H54 (cell line): Measurements from ENCODE around the gene THSD7B.
"Not testable (repeated sequence)": the region's sequence is repeated elsewhere in the genome, so short reads cannot be mapped to it uniquely, and the experiment has no call there.

Source experiments
- DNase-seq: peaks from one replicate; pipeline ENCODE4 v3.0.0; 2011; ENCODE audit warnings: low spot score, mixed read lengths; ENCODE audit not compliant: insufficient read length
- FAIRE-seq: peaks from 3 replicates; lab custom pipeline; 2011; peaks lifted over from hg19 to GRCh38; lab: Jason Lieb, UNC
- POLR2A ChIP-seq: IDR thresholded peaks from 2 replicates; pipeline ENCODE4 v1.6.1; 2011; ENCODE audit warnings: low read depth, mild to moderate bottlenecking, low read length

THSD7B gene, protein sequence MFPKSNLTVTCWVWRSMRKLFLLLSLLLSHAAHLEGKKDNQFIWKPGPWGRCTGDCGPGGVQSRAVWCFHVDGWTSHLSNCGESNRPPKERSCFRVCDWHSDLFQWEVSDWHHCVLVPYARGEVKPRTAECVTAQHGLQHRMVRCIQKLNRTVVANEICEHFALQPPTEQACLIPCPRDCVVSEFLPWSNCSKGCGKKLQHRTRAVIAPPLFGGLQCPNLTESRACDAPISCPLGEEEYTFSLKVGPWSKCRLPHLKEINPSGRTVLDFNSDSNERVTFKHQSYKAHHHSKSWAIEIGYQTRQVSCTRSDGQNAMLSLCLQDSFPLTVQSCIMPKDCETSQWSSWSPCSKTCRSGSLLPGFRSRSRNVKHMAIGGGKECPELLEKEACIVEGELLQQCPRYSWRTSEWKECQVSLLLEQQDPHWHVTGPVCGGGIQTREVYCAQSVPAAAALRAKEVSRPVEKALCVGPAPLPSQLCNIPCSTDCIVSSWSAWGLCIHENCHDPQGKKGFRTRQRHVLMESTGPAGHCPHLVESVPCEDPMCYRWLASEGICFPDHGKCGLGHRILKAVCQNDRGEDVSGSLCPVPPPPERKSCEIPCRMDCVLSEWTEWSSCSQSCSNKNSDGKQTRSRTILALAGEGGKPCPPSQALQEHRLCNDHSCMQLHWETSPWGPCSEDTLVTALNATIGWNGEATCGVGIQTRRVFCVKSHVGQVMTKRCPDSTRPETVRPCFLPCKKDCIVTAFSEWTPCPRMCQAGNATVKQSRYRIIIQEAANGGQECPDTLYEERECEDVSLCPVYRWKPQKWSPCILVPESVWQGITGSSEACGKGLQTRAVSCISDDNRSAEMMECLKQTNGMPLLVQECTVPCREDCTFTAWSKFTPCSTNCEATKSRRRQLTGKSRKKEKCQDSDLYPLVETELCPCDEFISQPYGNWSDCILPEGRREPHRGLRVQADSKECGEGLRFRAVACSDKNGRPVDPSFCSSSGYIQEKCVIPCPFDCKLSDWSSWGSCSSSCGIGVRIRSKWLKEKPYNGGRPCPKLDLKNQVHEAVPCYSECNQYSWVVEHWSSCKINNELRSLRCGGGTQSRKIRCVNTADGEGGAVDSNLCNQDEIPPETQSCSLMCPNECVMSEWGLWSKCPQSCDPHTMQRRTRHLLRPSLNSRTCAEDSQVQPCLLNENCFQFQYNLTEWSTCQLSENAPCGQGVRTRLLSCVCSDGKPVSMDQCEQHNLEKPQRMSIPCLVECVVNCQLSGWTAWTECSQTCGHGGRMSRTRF (N-terminal part only)

DNA sequence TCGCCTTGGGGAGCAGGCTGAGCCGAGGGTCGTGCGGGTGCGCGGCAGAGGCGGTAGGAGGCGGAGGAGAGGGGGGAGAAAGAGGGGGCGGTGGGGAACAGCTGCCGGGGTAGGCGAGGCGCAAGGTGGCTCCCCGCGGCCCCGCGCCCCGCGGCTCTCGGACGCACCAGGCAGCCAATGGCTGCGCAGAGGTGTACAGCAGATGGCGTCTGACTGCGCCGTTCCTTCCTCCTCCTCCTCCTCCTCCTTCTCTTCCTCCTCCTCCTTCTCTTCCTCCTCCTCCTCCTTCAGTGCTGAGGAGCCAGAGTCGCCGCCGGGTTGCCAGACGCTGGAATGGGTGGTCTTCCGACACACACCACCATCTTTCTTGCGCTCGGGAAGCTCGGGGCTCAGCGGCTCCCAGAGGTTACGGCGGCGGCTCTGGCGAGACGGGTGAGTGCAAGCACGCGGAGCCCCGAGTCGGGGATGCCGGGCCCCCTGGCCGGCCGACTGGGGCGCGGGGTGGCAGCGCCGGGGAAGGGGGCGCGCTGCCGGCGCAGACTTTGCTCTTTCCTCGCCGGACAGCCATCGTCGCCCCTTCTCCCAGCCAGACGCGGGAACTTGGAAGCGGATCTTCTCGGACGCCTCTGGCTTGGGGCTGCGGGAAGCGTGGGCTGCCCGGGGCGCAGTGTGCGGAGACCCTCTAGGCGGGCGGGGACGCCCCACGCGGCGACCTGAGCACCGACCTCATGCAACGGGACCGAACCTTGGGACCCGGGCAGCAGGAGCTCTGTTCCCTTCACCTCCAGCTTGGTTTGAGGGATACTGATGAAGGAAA, at the start of gene THSD7B:
Gene THSD7B (plus strand): TSS at position 290 of the 817 bp plus-strand sequence. CDS start 116,634 bp downstream, outside the sequence.
- FAIRE-seq (no peak), DNase-seq (no peak)
- TF ChIP-seq POLR2A: no peak

DNA sequence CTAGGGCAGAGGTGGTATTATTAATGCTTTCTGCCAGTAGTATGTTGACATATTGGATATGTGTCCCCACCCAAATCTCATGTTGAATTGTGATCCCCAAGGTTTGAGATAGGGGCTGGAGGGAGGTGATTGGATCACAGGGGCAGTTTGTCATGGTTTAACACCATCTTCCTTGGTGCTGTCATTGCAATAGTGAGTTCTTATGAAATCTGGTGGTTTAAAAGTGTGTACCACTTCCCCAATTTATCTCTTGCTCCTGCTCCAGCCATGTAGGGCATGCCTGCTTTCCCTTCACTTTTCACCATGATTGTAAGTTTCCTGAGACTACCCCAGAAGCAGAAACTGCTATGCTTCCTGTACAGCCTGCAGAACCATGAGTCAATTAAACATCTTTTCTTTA, 47.1 kb upstream of the THSD7B start:
- no peak for DNase-seq
- no peak for TF ChIP-seq POLR2A
- no peak for FAIRE-seq

DNA sequence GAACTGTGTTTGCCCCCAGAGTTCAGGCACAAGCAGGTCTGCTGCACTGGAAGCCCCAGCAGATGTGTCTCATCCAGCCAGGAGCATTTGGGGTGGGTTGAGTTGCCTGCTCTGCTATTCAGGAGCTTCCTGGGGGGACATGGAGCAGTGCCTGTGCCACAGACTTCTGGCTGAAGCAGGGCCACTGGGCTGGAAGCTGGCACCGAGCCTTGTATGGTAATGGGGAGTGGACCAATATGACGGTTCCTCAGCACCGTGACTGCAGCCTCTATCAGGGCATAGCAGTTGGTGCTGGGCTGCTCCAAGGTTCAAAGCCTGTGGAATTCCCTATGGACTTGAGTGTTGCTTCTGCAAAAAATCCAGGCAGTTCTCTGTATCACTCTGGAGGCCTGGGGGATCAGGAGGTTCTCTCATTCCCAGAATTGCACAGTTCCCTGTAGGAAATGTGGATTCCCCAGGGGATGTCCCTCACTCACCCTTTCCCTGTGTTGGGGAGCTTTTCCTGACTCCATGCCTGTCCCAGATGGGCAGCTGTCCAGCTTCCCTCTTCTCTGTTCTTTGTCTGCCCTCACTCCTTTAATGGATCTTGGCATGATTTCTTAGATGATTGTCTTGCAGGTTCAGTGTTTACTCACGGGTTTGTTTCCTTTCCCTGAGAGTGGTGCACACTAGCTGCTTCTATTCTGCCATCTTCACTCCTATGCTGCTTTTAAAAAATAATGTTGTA, 37.2 kb upstream of the THSD7B start:
- no peak for DNase-seq
- FAIRE-seq: no peak
- no peak for TF ChIP-seq POLR2A

DNA sequence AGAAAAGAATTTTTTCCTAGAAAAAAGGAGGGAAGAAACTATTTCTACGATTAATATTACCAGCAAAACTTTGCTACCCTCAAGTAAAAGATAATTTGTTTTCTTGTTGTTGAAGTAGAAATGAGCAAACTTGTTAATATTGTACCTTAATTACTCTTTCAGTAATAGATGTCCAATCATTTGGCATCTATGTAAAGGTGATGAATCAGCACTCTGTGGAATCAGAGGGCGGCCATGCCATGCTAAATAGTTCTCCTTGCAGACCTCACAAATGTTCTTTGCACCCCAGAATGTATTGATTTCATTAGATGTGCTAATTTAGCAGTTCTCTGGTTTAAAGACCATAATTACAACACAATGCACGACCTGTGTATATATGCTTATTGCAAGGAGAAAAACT, 29.1 kb upstream of the THSD7B start:
- FAIRE-seq (no peak), DNase-seq (no peak)
- no peak for TF ChIP-seq POLR2A

DNA sequence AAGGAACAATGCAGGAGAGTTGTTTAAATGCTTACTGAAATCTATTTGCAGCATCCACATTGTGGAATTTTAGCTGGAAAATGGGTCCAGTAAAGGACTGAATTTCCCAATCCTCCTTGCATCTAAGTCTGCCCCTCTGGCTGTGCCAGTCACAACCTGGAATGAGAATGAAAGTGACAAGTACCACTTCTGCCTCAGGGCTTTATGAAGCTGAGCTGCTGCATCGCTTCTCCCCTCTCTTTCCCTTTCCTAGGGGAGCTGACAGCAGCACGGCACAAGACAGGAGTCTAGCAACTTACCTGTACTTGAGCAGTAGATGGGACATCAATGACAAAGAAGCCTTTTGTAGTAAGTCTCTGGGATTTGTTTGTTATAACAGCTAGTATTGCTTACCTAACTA, 27.3 kb upstream of the THSD7B start:
- FAIRE-seq: no peak
- TF ChIP-seq POLR2A: no peak
- DNase-seq: no peak

DNA sequence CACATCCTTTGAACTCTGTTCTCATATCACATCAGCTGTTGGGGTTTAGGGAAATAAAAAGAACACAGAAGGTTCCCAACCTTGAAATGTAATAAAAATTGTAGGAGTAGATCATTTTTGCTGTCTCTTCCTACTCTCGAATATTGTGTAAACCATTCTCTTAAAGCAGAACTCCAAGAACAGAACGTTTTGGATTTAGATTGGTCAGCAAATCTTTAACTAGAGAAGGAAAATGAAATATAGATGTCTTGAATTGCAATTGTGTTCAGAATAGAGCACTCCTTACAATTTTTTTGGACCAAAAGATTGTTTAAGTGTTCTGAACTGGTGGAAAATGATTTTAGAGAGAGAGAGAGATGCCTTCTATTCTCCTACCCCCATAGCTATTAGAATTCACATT, 23.9 kb upstream of the THSD7B start:
- no peak for TF ChIP-seq POLR2A
- DNase-seq (no peak), FAIRE-seq (no peak)

DNA sequence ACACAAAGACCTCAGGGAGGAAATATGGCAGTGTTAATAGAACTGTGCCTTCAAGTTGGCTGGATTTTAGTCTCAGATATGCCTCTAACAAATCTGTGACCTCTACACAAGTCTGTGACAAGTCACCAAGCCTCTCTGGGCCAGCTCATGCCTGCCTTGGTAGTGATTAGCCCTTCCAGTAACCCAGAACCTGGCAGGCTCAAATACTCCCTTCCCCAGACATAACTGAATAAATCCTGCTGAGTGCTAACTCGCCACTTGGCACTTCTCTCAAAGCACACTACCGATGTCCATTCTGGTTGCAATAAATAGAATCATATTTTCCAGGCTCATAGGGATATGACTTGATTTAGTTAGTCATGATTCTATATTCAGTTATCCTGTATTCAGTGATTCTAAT, 15.3 kb upstream of the THSD7B start:
- FAIRE-seq (no peak), DNase-seq (no peak)
- no peak for TF ChIP-seq POLR2A

DNA sequence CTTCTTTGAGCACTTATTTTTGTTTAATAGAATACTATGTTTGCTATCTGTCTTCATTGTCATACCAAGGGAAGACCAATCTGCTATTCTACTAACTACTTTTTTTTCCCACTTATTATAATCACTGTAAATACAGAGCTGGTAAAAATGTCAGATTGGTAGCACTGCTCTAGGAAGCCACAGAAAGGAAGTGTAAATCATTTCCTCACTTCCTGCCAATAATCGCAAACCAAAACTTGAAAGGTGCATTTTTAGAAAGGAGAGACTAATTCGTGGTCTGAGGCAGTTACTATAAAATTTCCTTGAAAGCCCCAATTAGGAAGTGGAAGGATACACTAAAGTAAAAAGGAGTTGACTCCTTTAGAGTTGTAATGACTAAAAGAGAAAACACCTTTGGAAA, 13.9 kb upstream of the THSD7B start:
- no peak for DNase-seq
- FAIRE-seq: no peak
- TF ChIP-seq POLR2A: no peak

DNA sequence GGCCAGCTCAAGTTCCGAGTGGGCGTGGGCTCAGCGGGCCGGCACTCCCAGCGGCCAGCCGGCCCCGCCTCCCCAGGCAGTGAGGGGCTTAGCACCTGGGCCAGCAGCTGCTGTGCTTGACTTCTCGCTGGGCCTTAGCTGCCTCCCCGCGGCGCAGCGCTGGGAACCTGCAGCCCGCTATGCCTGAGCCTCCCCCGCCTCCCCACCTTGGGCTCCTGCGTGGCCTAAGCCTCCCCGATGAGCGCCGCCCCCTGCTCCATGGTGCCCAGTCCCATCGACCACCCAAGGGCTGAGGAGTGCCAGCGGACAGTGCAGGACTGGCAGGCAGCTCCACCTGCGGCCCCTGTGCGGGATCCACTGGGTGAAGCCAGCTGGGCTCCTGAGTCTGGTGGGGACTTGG, 6.8 kb upstream of the THSD7B start:
- not testable (repeated sequence) for DNase-seq, FAIRE-seq

DNA sequence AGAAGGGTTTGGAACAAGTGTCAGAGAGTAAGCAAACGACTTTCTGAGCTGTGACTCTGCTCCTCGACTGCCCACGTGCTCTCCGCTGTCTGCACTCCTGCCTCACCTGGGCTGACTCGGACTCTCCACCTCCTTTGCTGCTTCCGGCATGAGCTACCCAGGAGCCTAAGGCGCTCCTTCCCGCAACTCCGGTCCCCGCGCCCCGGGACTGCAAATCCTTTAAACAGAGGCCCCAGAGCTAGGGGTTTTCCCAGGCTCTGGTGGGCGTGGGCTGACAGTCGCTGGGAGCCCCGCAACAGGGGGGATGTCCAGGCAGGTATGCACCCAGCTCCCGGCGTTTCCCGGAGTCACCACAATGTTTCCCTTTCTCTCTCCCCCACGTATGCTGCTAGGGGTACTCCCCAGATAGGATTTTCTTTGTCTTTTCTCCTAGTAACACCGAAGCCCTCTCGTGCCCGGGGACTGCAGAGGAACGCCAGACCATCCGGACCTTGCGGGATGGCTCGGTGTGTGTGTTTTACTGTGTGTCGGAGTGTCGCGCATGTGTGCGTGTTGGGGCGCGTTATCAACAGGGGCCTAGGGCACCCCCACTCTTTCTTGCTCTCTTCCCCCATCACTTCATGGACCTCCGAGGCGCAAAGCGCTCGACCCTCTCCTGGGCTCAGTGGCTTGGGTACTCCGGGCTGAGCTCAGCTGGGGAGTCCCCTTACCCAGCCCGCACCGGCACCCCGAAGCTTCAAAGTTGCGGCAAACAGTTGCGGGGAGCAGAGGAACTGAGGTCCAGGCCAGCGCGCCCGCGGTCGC, 691 bp upstream of the THSD7B start:
- no peak for TF ChIP-seq POLR2A
- DNase-seq (no peak), FAIRE-seq (no peak)

DNA sequence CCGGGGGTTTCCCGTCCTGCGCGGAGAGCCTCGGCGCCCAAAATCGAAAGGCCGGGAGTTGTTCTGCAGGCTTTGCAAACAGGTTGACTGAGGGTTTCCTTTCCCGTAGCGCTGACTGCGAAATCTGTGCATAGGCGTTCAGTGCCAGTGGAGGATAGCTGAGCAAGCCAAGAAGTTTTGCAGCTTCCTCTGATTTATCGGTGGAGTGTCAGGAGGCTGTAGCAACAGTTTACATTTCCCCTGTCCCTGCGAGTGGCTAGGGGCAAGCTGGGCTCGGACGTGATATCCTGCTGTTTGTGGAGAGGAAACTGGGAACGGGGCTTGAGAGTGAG, 694 bp downstream of the THSD7B start:
- DNase-seq: no peak

DNA sequence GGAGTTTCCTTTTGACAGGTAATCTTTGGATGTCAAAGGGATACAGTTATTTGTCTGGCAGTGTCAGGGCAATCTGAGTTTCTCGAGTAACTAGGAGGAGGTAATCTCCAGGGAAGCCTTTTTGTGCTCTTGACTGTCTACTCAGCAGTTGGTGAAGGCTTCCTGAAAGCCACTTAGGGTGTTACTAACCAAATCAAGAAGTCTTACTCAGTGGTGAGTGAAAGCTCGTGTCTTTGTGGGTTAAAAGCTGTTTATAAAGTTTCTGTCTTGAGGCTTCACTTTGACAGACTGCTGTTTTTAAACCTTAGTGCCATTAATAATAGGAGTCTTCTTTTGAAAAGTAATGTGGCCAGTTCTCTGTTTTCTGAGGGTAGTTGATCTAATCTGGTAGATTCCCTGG, 1.7 kb downstream of the THSD7B start:
- DNase-seq (no peak), FAIRE-seq (no peak)
- no peak for TF ChIP-seq POLR2A

More for the DNA sequence above, 694 bp downstream of the THSD7B start:
- no peak for TF ChIP-seq POLR2A
- no peak for FAIRE-seq
